Measurements from ENCODE around the gene TMEM18.
"Not testable (repeated sequence)": the region's sequence is repeated elsewhere in the genome, so short reads cannot be mapped to it uniquely, and the experiment has no call there.

TMEM18 gene

GRCh38 chr2:710867-711665 is 33.9 kb upstream of the TMEM18 start:
- no peaks in the 10 kb centered on the region for H3K36me3 ChIP-seq (ENCODE audit: control insufficient read depth, insufficient read depth, low read length)
- H3K4me3 ChIP-seq (ENCODE audit: low read depth, low read length) = no peak overlapping the region
- H3K9me3 ChIP-seq (ENCODE audit: control insufficient read depth, insufficient read depth, low read length) = no peaks in the 10 kb centered on the region
- H3K27me3 ChIP-seq (ENCODE audit: control insufficient read depth, insufficient read depth, low read length) = no peaks in the 10 kb centered on the region
- H3K4me1 ChIP-seq (ENCODE audit: control insufficient read depth, insufficient read depth, low read length) = no peaks in the 10 kb centered on the region
- H3K9ac ChIP-seq (ENCODE audit: low read depth, low read length) = no peak overlapping the region

GRCh38 chr2:709138-709765 is 32.0 kb upstream of the TMEM18 start:
- H3K9me3 ChIP-seq (ENCODE audit: control insufficient read depth, insufficient read depth, low read length) = no peaks in the 10 kb centered on the region
- no peak overlapping the region for H3K9ac ChIP-seq (ENCODE audit: low read depth, low read length)
- H3K4me3 ChIP-seq (ENCODE audit: low read depth, low read length) = no peak overlapping the region
- no peaks in the 10 kb centered on the region for H3K36me3 ChIP-seq (ENCODE audit: control insufficient read depth, insufficient read depth, low read length)
- no peaks in the 10 kb centered on the region for H3K4me1 ChIP-seq (ENCODE audit: control insufficient read depth, insufficient read depth, low read length)
- H3K27me3 ChIP-seq (ENCODE audit: control insufficient read depth, insufficient read depth, low read length) = no peaks in the 10 kb centered on the region

GRCh38 chr2:708667-709066 is 31.5 kb upstream of the TMEM18 start:
- Histone ChIP-seq H3K27me3 (ENCODE audit: control insufficient read depth, insufficient read depth, low read length) (no peaks in the 10 kb centered on the region), H3K9ac (ENCODE audit: low read depth, low read length) (no peak overlapping the region), H3K4me3 (ENCODE audit: low read depth, low read length) (no peak overlapping the region), H3K36me3 (ENCODE audit: control insufficient read depth, insufficient read depth, low read length) (no peaks in the 10 kb centered on the region), H3K4me1 (ENCODE audit: control insufficient read depth, insufficient read depth, low read length) (no peaks in the 10 kb centered on the region), H3K9me3 (ENCODE audit: control insufficient read depth, insufficient read depth, low read length) (no peaks in the 10 kb centered on the region)

- H3K4me3 ChIP-seq (ENCODE audit: low read depth, low read length) = no peak overlapping the region
- no peaks in the 10 kb centered on the region for H3K27me3 ChIP-seq (ENCODE audit: control insufficient read depth, insufficient read depth, low read length)
- no peaks in the 10 kb centered on the region for H3K36me3 ChIP-seq (ENCODE audit: control insufficient read depth, insufficient read depth, low read length)
- no peaks in the 10 kb centered on the region for H3K4me1 ChIP-seq (ENCODE audit: control insufficient read depth, insufficient read depth, low read length)
- H3K9ac ChIP-seq (ENCODE audit: low read depth, low read length) = no peak overlapping the region
- H3K9me3 ChIP-seq (ENCODE audit: control insufficient read depth, insufficient read depth, low read length) = no peaks in the 10 kb centered on the region
Observed at GRCh38 chr2:705971-706511, 28.8 kb upstream of the TMEM18 start.

- H3K36me3 ChIP-seq (ENCODE audit: control insufficient read depth, insufficient read depth, low read length); H3K9ac ChIP-seq (ENCODE audit: low read depth, low read length); H3K9me3 ChIP-seq (ENCODE audit: control insufficient read depth, insufficient read depth, low read length); H3K4me1 ChIP-seq (ENCODE audit: control insufficient read depth, insufficient read depth, low read length); H3K4me3 ChIP-seq (ENCODE audit: low read depth, low read length); H3K27me3 ChIP-seq (ENCODE audit: control insufficient read depth, insufficient read depth, low read length): not testable (repeated sequence)
Observed at GRCh38 chr2:702765-703164, 25.6 kb upstream of the TMEM18 start.

- Histone ChIP-seq H3K36me3 (ENCODE audit: control insufficient read depth, insufficient read depth, low read length) (no peaks in the 10 kb centered on the region), H3K9me3 (ENCODE audit: control insufficient read depth, insufficient read depth, low read length) (no peaks in the 10 kb centered on the region), H3K27me3 (ENCODE audit: control insufficient read depth, insufficient read depth, low read length) (no peaks in the 10 kb centered on the region), H3K9ac (ENCODE audit: low read depth, low read length) (no peak overlapping the region), H3K4me1 (ENCODE audit: control insufficient read depth, insufficient read depth, low read length) (no peaks in the 10 kb centered on the region), H3K4me3 (ENCODE audit: low read depth, low read length) (no peak overlapping the region)
Observed at GRCh38 chr2:696999-697627, 19.9 kb upstream of the TMEM18 start.

- H3K4me3 ChIP-seq (ENCODE audit: low read depth, low read length) = no peak overlapping the region
- H3K9ac ChIP-seq (ENCODE audit: low read depth, low read length) = no peak overlapping the region
- no peaks in the 10 kb centered on the region for H3K36me3 ChIP-seq (ENCODE audit: control insufficient read depth, insufficient read depth, low read length)
- no peaks in the 10 kb centered on the region for H3K27me3 ChIP-seq (ENCODE audit: control insufficient read depth, insufficient read depth, low read length)
- no peaks in the 10 kb centered on the region for H3K9me3 ChIP-seq (ENCODE audit: control insufficient read depth, insufficient read depth, low read length)
- H3K4me1 ChIP-seq (ENCODE audit: control insufficient read depth, insufficient read depth, low read length) = no peaks in the 10 kb centered on the region
Observed at GRCh38 chr2:696463-696862, 19.3 kb upstream of the TMEM18 start.

GRCh38 chr2:694906-695510 is 17.8 kb upstream of the TMEM18 start:
- Histone ChIP-seq H3K36me3 (ENCODE audit: control insufficient read depth, insufficient read depth, low read length) (no peaks in the 10 kb centered on the region), H3K27me3 (ENCODE audit: control insufficient read depth, insufficient read depth, low read length) (no peaks in the 10 kb centered on the region), H3K9ac (ENCODE audit: low read depth, low read length) (no peak overlapping the region), H3K9me3 (ENCODE audit: control insufficient read depth, insufficient read depth, low read length) (no peaks in the 10 kb centered on the region), H3K4me1 (ENCODE audit: control insufficient read depth, insufficient read depth, low read length) (no peaks in the 10 kb centered on the region), H3K4me3 (ENCODE audit: low read depth, low read length) (no peak overlapping the region)

GRCh38 chr2:694174-694573 is 17.0 kb upstream of the TMEM18 start:
- H3K36me3 ChIP-seq (ENCODE audit: control insufficient read depth, insufficient read depth, low read length) = no peaks in the 10 kb centered on the region
- H3K4me3 ChIP-seq (ENCODE audit: low read depth, low read length) = no peak overlapping the region
- H3K4me1 ChIP-seq (ENCODE audit: control insufficient read depth, insufficient read depth, low read length) = no peaks in the 10 kb centered on the region
- no peak overlapping the region for H3K9ac ChIP-seq (ENCODE audit: low read depth, low read length)
- H3K27me3 ChIP-seq (ENCODE audit: control insufficient read depth, insufficient read depth, low read length) = no peaks in the 10 kb centered on the region
- H3K9me3 ChIP-seq (ENCODE audit: control insufficient read depth, insufficient read depth, low read length) = no peaks in the 10 kb centered on the region

GRCh38 chr2:693606-694005 is 16.4 kb upstream of the TMEM18 start:
- H3K4me1 ChIP-seq (ENCODE audit: control insufficient read depth, insufficient read depth, low read length) = no peaks in the 10 kb centered on the region
- no peaks in the 10 kb centered on the region for H3K27me3 ChIP-seq (ENCODE audit: control insufficient read depth, insufficient read depth, low read length)
- no peak overlapping the region for H3K9ac ChIP-seq (ENCODE audit: low read depth, low read length)
- no peaks in the 10 kb centered on the region for H3K9me3 ChIP-seq (ENCODE audit: control insufficient read depth, insufficient read depth, low read length)
- no peaks in the 10 kb centered on the region for H3K36me3 ChIP-seq (ENCODE audit: control insufficient read depth, insufficient read depth, low read length)
- no peak overlapping the region for H3K4me3 ChIP-seq (ENCODE audit: low read depth, low read length)

GRCh38 chr2:692767-693166 is 15.6 kb upstream of the TMEM18 start:
- Histone ChIP-seq H3K27me3 (ENCODE audit: control insufficient read depth, insufficient read depth, low read length) (no peaks in the 10 kb centered on the region), H3K4me3 (ENCODE audit: low read depth, low read length) (no peak overlapping the region), H3K36me3 (ENCODE audit: control insufficient read depth, insufficient read depth, low read length) (no peaks in the 10 kb centered on the region), H3K4me1 (ENCODE audit: control insufficient read depth, insufficient read depth, low read length) (no peaks in the 10 kb centered on the region), H3K9me3 (ENCODE audit: control insufficient read depth, insufficient read depth, low read length) (no peaks in the 10 kb centered on the region), H3K9ac (ENCODE audit: low read depth, low read length) (no peak overlapping the region)

Measured in iPS-15b (cell line).